ENCODE data around the gene AIF1. TPM values are rescaled to one million over a fixed set of nuclear protein-coding genes. Genes with fewer than 3 reads are reported as not detected.

The AIF1 gene
- total RNA-seq, 1 donor from 2014 or later, result not detected

GRCh38 chr6:31592396-31592771, 22.6 kb upstream of the AIF1 start:
- DNase-seq (ENCODE audit: low read depth, low spot score), result no peak
- Mint-ChIP-seq H3K4me1 (peaks cover 6% of the 10 kb centered on the region), H3K27ac (ENCODE audit: unreplicated experiment) (no peak overlapping the region), H3K27me3 (ENCODE audit: low read depth) (no peaks in the 10 kb centered on the region), H3K36me3 (ENCODE audit: low read depth) (no peaks in the 10 kb centered on the region), H3K4me3 (no peak overlapping the region), H3K9me3 (no peaks in the 10 kb centered on the region)
- no peak for TF ChIP-seq CTCF (conservative IDR thresholded peaks at IDR 0.05)

GRCh38 chr6:31597006-31597405, 18.0 kb upstream of the AIF1 start:
- no peaks in the 10 kb centered on the region for H3K27me3 Mint-ChIP-seq (ENCODE audit: low read depth)
- H3K27ac Mint-ChIP-seq (ENCODE audit: unreplicated experiment), result no peak overlapping the region
- DNase-seq (ENCODE audit: low read depth, low spot score), result no peak
- no peaks in the 10 kb centered on the region for H3K36me3 Mint-ChIP-seq (ENCODE audit: low read depth)
- H3K4me3 Mint-ChIP-seq, result no peak overlapping the region
- no peaks in the 10 kb centered on the region for H3K9me3 Mint-ChIP-seq
- peaks cover 6% of the 10 kb centered on the region for H3K4me1 Mint-ChIP-seq
- TF ChIP-seq CTCF (conservative IDR thresholded peaks at IDR 0.05), result peak; percentile 58

- no peaks in the 10 kb centered on the region for H3K27me3 Mint-ChIP-seq (ENCODE audit: low read depth)
- no peak for DNase-seq (ENCODE audit: low read depth, low spot score)
- no peak overlapping the region for H3K27ac Mint-ChIP-seq (ENCODE audit: unreplicated experiment)
- H3K36me3 Mint-ChIP-seq (ENCODE audit: low read depth), result no peaks in the 10 kb centered on the region
- TF ChIP-seq CTCF (conservative IDR thresholded peaks at IDR 0.05), result no peak
- H3K9me3 Mint-ChIP-seq, result no peaks in the 10 kb centered on the region
- H3K4me3 Mint-ChIP-seq, result no peak overlapping the region
- no peaks in the 10 kb centered on the region for H3K4me1 Mint-ChIP-seq
These were observed 7.7 kb upstream of the AIF1 start for GRCh38 chr6:31607317-31607716.

GRCh38 chr6:31609519-31610406, 5.3 kb upstream of the AIF1 start:
- Mint-ChIP-seq H3K27me3 (ENCODE audit: low read depth) (no peaks in the 10 kb centered on the region), H3K4me3 (no peak overlapping the region), H3K27ac (ENCODE audit: unreplicated experiment) (no peak overlapping the region), H3K9me3 (no peaks in the 10 kb centered on the region), H3K36me3 (ENCODE audit: low read depth) (no peaks in the 10 kb centered on the region), H3K4me1 (no peaks in the 10 kb centered on the region)
- DNase-seq (ENCODE audit: low read depth, low spot score), result no peak
- TF ChIP-seq CTCF (conservative IDR thresholded peaks at IDR 0.05), result no peak

GRCh38 chr6:31610968-31611367, 4.1 kb upstream of the AIF1 start:
- no peaks in the 10 kb centered on the region for H3K27me3 Mint-ChIP-seq (ENCODE audit: low read depth)
- no peaks in the 10 kb centered on the region for H3K9me3 Mint-ChIP-seq
- H3K36me3 Mint-ChIP-seq (ENCODE audit: low read depth), result no peaks in the 10 kb centered on the region
- no peak for TF ChIP-seq CTCF (conservative IDR thresholded peaks at IDR 0.05)
- H3K4me1 Mint-ChIP-seq, result no peaks in the 10 kb centered on the region
- H3K27ac Mint-ChIP-seq (ENCODE audit: unreplicated experiment), result no peak overlapping the region
- H3K4me3 Mint-ChIP-seq, result no peak overlapping the region
- no peak for DNase-seq (ENCODE audit: low read depth, low spot score)
